IMR-90 (cell line): ENCODE results near the gene GAREM2. TPM values are rescaled to one million over a fixed set of nuclear protein-coding genes. Genes with fewer than 3 reads are reported as not detected.

ENCODE experiments used
- ATAC-seq: fragments of 200-7000 bp; cut with Tn5 transposase; 2 replicates; pipeline ENCODE4 v1.9.1; 2020; ENCODE audit warnings: low read depth, mild to moderate bottlenecking, moderate library complexity
- BruUV-seq: library from RNA; stranded (reverse); fragments of 400-500 nt; replicated peaks from 2 replicates; lab custom pipeline; 2021; lab: Mats Ljungman, UMichigan
- CTCF ChIA-PET: fragments of 300-600 bp; formaldehyde crosslinking; extraction: SDS; loops from one replicate; lab custom pipeline; 2021; ENCODE audit warnings: antibody characterized with exemption; lab: Yijun Ruan, JAX
- POLR2A ChIA-PET: fragments of 300-600 bp; sonication (Branson Sonifier 250); formaldehyde crosslinking; loops from one replicate; lab custom pipeline; 2022; ENCODE audit warnings: antibody characterized with exemption; ENCODE audit not compliant: unreplicated experiment; lab: Charles Lee
- DNase-seq: peaks from one replicate; pipeline ENCODE4 v3.0.0; 2013
- H2AFZ ChIP-seq: replicated peaks from 2 replicates; pipeline ENCODE3; 2013; ENCODE audit warnings: low read length, mild to moderate bottlenecking; ENCODE audit not compliant: poor library complexity
- H2AK5ac ChIP-seq: 2 replicates; pipeline ENCODE4 v1.6.1; 2013; ENCODE audit warnings: low read depth, low read length, inconsistent platforms
- H2AK9ac ChIP-seq: replicated peaks from 2 replicates; pipeline ENCODE3; 2013; ENCODE audit warnings: mild to moderate bottlenecking, low read depth, low read length, moderate library complexity; ENCODE audit not compliant: poor library complexity
- H2BK120ac ChIP-seq: 2 replicates; pipeline ENCODE4 v1.6.1; 2013; ENCODE audit warnings: low read depth, low read length, inconsistent platforms
- H2BK15ac ChIP-seq: 3 replicates; pipeline ENCODE4 v1.6.1; 2013; ENCODE audit warnings: low read depth, low read length, inconsistent platforms
- H2BK20ac ChIP-seq: 2 replicates; pipeline ENCODE4 v1.6.1; 2013; ENCODE audit warnings: low read depth, mild to moderate bottlenecking, inconsistent platforms, low read length, moderate library complexity
- H2BK5ac ChIP-seq: 2 replicates; pipeline ENCODE4 v1.6.1; 2013; ENCODE audit warnings: mild to moderate bottlenecking, low read depth, low read length, inconsistent platforms; ENCODE audit not compliant: poor library complexity, severe bottlenecking
- H3K14ac ChIP-seq: replicated peaks from 2 replicates; pipeline ENCODE4 v1.6.1; 2013; ENCODE audit warnings: low read depth, low read length, inconsistent platforms
- H3K18ac ChIP-seq: 2 replicates; pipeline ENCODE4 v1.6.1; 2013; ENCODE audit warnings: low read depth, low read length, control low read depth
- H3K23ac ChIP-seq: 2 replicates; pipeline ENCODE4 v1.6.1; 2013; ENCODE audit warnings: low read depth, low read length, inconsistent platforms
- H3K27ac ChIP-seq: 2 replicates; pipeline ENCODE4 v1.5.1; 2013; ENCODE audit warnings: mild to moderate bottlenecking, control low read depth, low read length; ENCODE audit not compliant: insufficient read depth
- H3K27me3 ChIP-seq: 2 replicates; pipeline ENCODE4 v1.6.1; 2013; ENCODE audit warnings: low read length; ENCODE audit not compliant: control insufficient read depth, insufficient read depth
- H3K36me3 ChIP-seq: 2 replicates; pipeline ENCODE4 v1.6.1; 2013; ENCODE audit warnings: low read length, mixed read lengths; ENCODE audit not compliant: control insufficient read depth, insufficient read depth
- H3K4ac ChIP-seq: 2 replicates; pipeline ENCODE4 v1.6.1; 2013; ENCODE audit warnings: low read depth, low read length, inconsistent platforms
- H3K4me1 ChIP-seq: 2 replicates; pipeline ENCODE4 v1.6.1; 2013; ENCODE audit warnings: low read length, mixed read lengths; ENCODE audit not compliant: control insufficient read depth, insufficient read depth
- H3K4me2 ChIP-seq: 2 replicates; pipeline ENCODE4 v1.6.1; 2013; ENCODE audit warnings: low read depth, mild to moderate bottlenecking, control low read depth, low read length, moderate library complexity
- H3K4me3 ChIP-seq: 2 replicates; pipeline ENCODE4 v1.5.1; 2013; ENCODE audit warnings: low read depth, mild to moderate bottlenecking, control low read depth, low read length, moderate library complexity; ENCODE audit not compliant: insufficient read depth
- H3K56ac ChIP-seq: 2 replicates; pipeline ENCODE4 v1.6.1; 2013; ENCODE audit warnings: low read length, inconsistent platforms; ENCODE audit not compliant: insufficient read depth; ENCODE audit errors: extremely low read depth
- H3K79me1 ChIP-seq, 2 experiments: 2 replicates each; pipeline ENCODE4 v1.6.1; 2013; ENCODE audit warnings: low read length in 2 of 2, inconsistent platforms in 1 of 2, low read depth in 1 of 2
- H3K9ac ChIP-seq: 2 replicates; pipeline ENCODE4 v1.6.1; 2013; ENCODE audit warnings: low read depth, low read length, control low read depth
- H3K9me1 ChIP-seq: 2 replicates; pipeline ENCODE4 v1.6.1; 2013; ENCODE audit warnings: low read length, inconsistent platforms; ENCODE audit not compliant: insufficient read depth
- H3K9me3 ChIP-seq: 2 replicates; pipeline ENCODE4 v1.6.1; 2013; ENCODE audit warnings: low read length; ENCODE audit not compliant: control insufficient read depth, insufficient read depth
- H4K20me1 ChIP-seq: 2 replicates; pipeline ENCODE4 v1.6.1; 2013; ENCODE audit warnings: low read length, inconsistent platforms; ENCODE audit not compliant: insufficient read depth
- H4K5ac ChIP-seq: 2 replicates; pipeline ENCODE4 v1.6.1; 2013; ENCODE audit warnings: mild to moderate bottlenecking, low read depth, low read length, control low read depth
- H4K8ac ChIP-seq, 2 experiments: 2 replicates each; pipeline ENCODE4 v1.6.1; 2013; ENCODE audit warnings: low read depth in 2 of 2, low read length in 2 of 2, control low read depth in 1 of 2, inconsistent platforms in 1 of 2
- H4K91ac ChIP-seq: 2 replicates; pipeline ENCODE4 v1.6.1; 2013; ENCODE audit warnings: low read depth, low read length, inconsistent platforms; ENCODE audit not compliant: insufficient read depth
- BHLHE40 ChIP-seq: fragments of 150-350 bp; IDR thresholded peaks from 2 replicates; pipeline ENCODE4 v1.6.1; 2016; ENCODE audit warnings: mild to moderate bottlenecking, low read depth, low read length
- CEBPB ChIP-seq: IDR thresholded peaks from 2 replicates; pipeline ENCODE4 v1.6.1; 2012; ENCODE audit warnings: low read depth, low read length, improper control_type of control experiment
- CTCF ChIP-seq: conservative IDR thresholded peaks from 2 replicates; pipeline ENCODE4 v1.5.1; 2012; ENCODE audit warnings: mild to moderate bottlenecking, low read depth, low read length, improper control_type of control experiment
- MAFK ChIP-seq: IDR thresholded peaks from 2 replicates; pipeline ENCODE4 v1.6.1; 2012; ENCODE audit warnings: low read depth, low read length, improper control_type of control experiment
- MAZ ChIP-seq: IDR thresholded peaks from 2 replicates; pipeline ENCODE4 v1.6.1; 2012; ENCODE audit warnings: low read depth, mild to moderate bottlenecking, low read length, improper control_type of control experiment, moderate library complexity, borderline replicate concordance
- NFE2L2 ChIP-seq: fragments of 150-350 bp; IDR thresholded peaks from 2 replicates; pipeline ENCODE4 v1.6.1; 2016; ENCODE audit warnings: low read depth, mild to moderate bottlenecking, low read length
- POLR2A ChIP-seq: IDR thresholded peaks from 2 replicates; pipeline ENCODE4 v1.6.1; 2012; ENCODE audit warnings: mild to moderate bottlenecking, low read depth, low read length
- RAD21 ChIP-seq: IDR thresholded peaks from 2 replicates; pipeline ENCODE4 v1.6.1; 2012; ENCODE audit warnings: low read length, improper control_type of control experiment
- RCOR1 ChIP-seq: IDR thresholded peaks from 2 replicates; pipeline ENCODE4 v1.6.1; 2012; ENCODE audit warnings: mild to moderate bottlenecking, low read length, improper control_type of control experiment; ENCODE audit not compliant: insufficient replicate concordance
- SMC3 ChIP-seq: fragments of 150-350 bp; IDR thresholded peaks from 2 replicates; pipeline ENCODE4 v1.6.1; 2016; ENCODE audit warnings: low read depth, mild to moderate bottlenecking, antibody characterized with exemption, low read length, moderate library complexity
- WGBS, 2 experiments: methylation state at CpG; one replicate each; pipeline versions ENCODE4 v1.1.5 to v1.1.7; 2013; ENCODE audit warnings: missing lambda C conversion rate in 2 of 2; ENCODE audit not compliant: insufficient read length in 1 of 2; ENCODE audit errors: extremely low coverage in 2 of 2; 5-methylcytosine and 5-hydroxymethylcytosine counted together
- dilution Hi-C: fragments of 300-500 bp; cut with HindIII; formaldehyde crosslinking; loops from one replicate; pipeline ENCODE4 v1.14.3; 2018; ENCODE audit warnings: low sequenced_read_pairs; ENCODE audit not compliant: unreplicated experiment
- in situ Hi-C: fragments of 300-500 bp; cut with MboI; formaldehyde crosslinking; loops from 3 replicates; pipeline ENCODE4 v1.14.3; 2019; ENCODE audit warnings: low sequenced_read_pairs, inconsistent platforms, mixed read lengths
- intact Hi-C: fragments of 100-400 bp; cut with micrococcal nuclease; formaldehyde crosslinking; loops from 2 replicates; pipeline ENCODE4 v1.10.0; 2022
- polyA plus RNA-seq, 3 experiments: library from polyadenylated mRNA; depleted of rRNA; stranded (reverse); fragments of >200 nt; gene quantifications; 2 replicates each; pipeline ENCODE4 v1.2.3, GENCODE V29; 2012; ENCODE audit warnings: low replicate concordance in 1 of 3
- total RNA-seq: library from RNA; depleted of rRNA; stranded (reverse); fragments of >200 nt; gene quantifications from 2 replicates; pipeline ENCODE4 v1.2.3, GENCODE V29; 2012
- TF ChIP-seq, protein P1 (sequence below): fragments of 150-350 bp; IDR thresholded peaks from 2 replicates; pipeline ENCODE4 v1.6.1; 2016; ENCODE audit warnings: low read depth, mild to moderate bottlenecking, low read length, moderate library complexity, borderline replicate concordance

GAREM2 gene
- total and polyA plus RNA-seq, 2 of the 4 experiments (the other 2 are of a cell fraction) = 0.36 to 1.8 TPM

DNA sequence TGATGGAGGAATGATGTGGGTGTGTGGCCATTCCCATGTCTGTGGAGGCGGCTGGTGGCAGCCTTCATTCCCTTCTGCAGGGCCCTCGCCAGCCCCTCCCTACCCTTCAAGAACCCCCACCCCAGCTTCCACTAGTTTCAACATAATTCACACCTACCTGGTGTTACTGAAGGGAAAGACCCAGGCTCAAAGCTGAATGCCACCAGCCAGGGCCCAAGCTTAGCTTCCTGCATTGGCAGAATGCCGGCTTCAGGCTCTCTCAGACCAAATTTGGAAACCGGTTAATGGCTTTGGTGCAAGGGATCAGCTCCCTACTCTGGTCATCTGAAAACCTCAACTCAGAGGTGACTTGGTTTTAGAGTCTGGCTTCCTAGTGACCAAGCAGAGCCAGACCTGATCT lies 16.9 kb downstream of the GAREM2 start:
- peaks cover 29% of the 10 kb centered on the region for H3K36me3 ChIP-seq
- H2BK15ac ChIP-seq = no peak overlapping the region
- H3K23ac ChIP-seq = no peak overlapping the region
- no peaks in the 10 kb centered on the region for H3K9me3 ChIP-seq
- H3K4ac ChIP-seq = no peak overlapping the region
- 83% methylated on average over 1 of the region's 4 CpGs; no CpG with 5 or more reads in 1 of the 2 experiments for WGBS, 2 experiments
- 0 out of 2 replicates have a peak, but pooled peaks cover 3% of the 10 kb centered on the region for H4K20me1 ChIP-seq
- in situ Hi-C loops (no loop called here), dilution Hi-C loops (no loop called here), intact Hi-C loops (no loop called here)
- H3K56ac ChIP-seq = no peak overlapping the region
- H3K79me1 ChIP-seq = no peaks in the 10 kb centered on the region
- no peak for TF ChIP-seq CTCF
- TF ChIP-seq MAFK = no peak
- TF ChIP-seq SMC3 = no peak
- no peak for TF ChIP-seq RCOR1
- no peak for TF ChIP-seq RAD21
- TF ChIP-seq POLR2A = no peak
- TF ChIP-seq, protein P1, sequence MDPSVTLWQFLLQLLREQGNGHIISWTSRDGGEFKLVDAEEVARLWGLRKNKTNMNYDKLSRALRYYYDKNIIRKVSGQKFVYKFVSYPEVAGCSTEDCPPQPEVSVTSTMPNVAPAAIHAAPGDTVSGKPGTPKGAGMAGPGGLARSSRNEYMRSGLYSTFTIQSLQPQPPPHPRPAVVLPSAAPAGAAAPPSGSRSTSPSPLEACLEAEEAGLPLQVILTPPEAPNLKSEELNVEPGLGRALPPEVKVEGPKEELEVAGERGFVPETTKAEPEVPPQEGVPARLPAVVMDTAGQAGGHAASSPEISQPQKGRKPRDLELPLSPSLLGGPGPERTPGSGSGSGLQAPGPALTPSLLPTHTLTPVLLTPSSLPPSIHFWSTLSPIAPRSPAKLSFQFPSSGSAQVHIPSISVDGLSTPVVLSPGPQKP = no peak
- no peak for TF ChIP-seq CEBPB
- TF ChIP-seq BHLHE40 = no peak
- TF ChIP-seq MAZ = no peak
- TF ChIP-seq NFE2L2 = no peak
- no peak overlapping the region for H3K4me2 ChIP-seq
- no peak overlapping the region for H2BK20ac ChIP-seq
- CTCF ChIA-PET = no interaction called here
- no peak overlapping the region for H2BK5ac ChIP-seq
- no TSS peak for BruUV-seq
- no peak overlapping the region for H2BK120ac ChIP-seq
- H4K8ac ChIP-seq = no peak overlapping the region
- no peak overlapping the region for H2AK9ac ChIP-seq
- ATAC-seq = no peak
- H3K9ac ChIP-seq = no peak overlapping the region
- H3K27me3 ChIP-seq = no peaks in the 10 kb centered on the region
- no peak overlapping the region for H3K4me3 ChIP-seq
- POLR2A ChIA-PET = no interaction called here
- no peak for DNase-seq
- no peak overlapping the region for H4K5ac ChIP-seq
- H4K91ac ChIP-seq = no peak overlapping the region
- H2AK5ac ChIP-seq = no peak overlapping the region
- H2AFZ ChIP-seq = no peak overlapping the region
- no peaks in the 10 kb centered on the region for H3K4me1 ChIP-seq
- no peak overlapping the region for H3K27ac ChIP-seq
- H3K18ac ChIP-seq = no peak overlapping the region
- H3K9me1 ChIP-seq = peaks cover 10% of the 10 kb centered on the region; the same call in 1 of the 2 replicates
- H3K14ac ChIP-seq = no peak overlapping the region
